ENCODE data around the gene CUEDC1. TPM values are rescaled to one million over a fixed set of nuclear protein-coding genes. Genes with fewer than 3 reads are reported as not detected.
"Not testable (repeated sequence)": the region's sequence is repeated elsewhere in the genome, so short reads cannot be mapped to it uniquely, and the experiment has no call there.

The CUEDC1 gene
- total RNA-seq, 2 experiments from 2014 or later, result 0.47 TPM; not detected in 1

GRCh38 chr17:57858838-57859237 lies 96.4 kb downstream of the CUEDC1 start:
- DNase-seq, result no peak
- no peak overlapping the region for H3K27ac Mint-ChIP-seq

DNA sequence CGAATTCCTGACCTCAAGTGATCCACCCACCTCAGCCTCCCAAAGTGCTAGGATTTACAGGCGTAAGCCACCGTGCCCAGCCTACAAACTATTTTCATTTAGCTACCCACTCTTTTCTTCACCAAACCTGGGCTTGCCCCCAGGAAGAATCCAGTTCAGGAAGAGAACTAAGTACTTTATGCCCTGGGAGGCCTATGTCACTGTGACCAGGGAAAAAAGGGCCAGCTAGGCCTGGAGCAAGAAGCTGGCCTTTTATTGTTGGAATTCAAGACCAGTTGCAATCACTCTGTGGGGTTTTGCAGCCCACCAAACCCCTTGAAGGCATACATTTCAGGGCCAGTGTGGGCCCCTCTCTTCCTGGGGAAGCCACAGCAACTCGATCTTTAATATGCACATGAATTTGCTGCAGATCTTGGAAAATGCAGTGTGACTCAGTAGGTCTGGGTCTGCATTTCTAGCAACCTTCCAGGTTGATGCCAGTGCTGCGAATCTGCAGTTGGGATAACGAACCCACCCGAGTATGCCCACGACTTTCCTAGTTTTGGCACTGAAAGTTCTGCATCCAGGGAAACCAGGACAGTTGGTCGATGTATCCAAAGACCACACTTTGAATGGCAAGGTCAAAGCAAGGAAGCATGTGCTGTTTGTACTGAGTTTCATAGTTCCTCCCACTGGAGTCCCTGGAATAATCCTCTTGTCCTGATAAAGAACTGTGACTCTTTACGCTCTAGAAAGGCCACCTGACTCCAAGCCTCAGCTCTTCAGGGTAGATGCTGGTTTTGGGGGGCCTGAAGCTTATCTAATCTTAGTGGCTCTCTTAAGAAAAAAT lies 98.2 kb downstream of the CUEDC1 start:
- H3K9me3 Mint-ChIP-seq, result no peaks in the 10 kb centered on the region
- ChIA-PET POLR2A (interaction anchor here (0.6 kb wide), 1 partner anchor 90 kb away, joined by 4 read pairs; no protein-coding TSS in a partner anchor), CTCF (interaction anchor here (1.3 to 2.4 kb wide), 5 partner anchors 12 to 200 kb away, joined by 3 to 7 read pairs (median 3); partner anchors contain the start of gene SRSF1)
- H3K4me1 Mint-ChIP-seq, result peaks cover 12% of the 10 kb centered on the region
- H3K27ac Mint-ChIP-seq, result no peak overlapping the region
- no peak for DNase-seq
- no peaks in the 10 kb centered on the region for H3K36me3 Mint-ChIP-seq (ENCODE audit: low read depth)
- no peak overlapping the region for H3K4me3 Mint-ChIP-seq
- peaks cover 21% of the 10 kb centered on the region for H3K27me3 Mint-ChIP-seq

More at GRCh38 chr17:57858838-57859237, 96.4 kb downstream of the CUEDC1 start:
- Mint-ChIP-seq H3K36me3 (ENCODE audit: low read depth) (no peaks in the 10 kb centered on the region), H3K4me3 (no peak overlapping the region), H3K27me3 (peaks cover 34% of the 10 kb centered on the region), H3K4me1 (peaks cover 14% of the 10 kb centered on the region), H3K9me3 (no peaks in the 10 kb centered on the region)
- POLR2A ChIA-PET, result no interaction called here
- CTCF ChIA-PET, result interaction anchor here (0.6 to 2.4 kb wide), 6 partner anchors 23 to 254 kb away, joined by 3 to 7 read pairs (median 4); partner anchors contain the start of gene SRSF1

- peaks cover 15% of the 10 kb centered on the region for H3K4me1 Mint-ChIP-seq
- ChIA-PET CTCF (interaction anchor here (1.1 to 1.2 kb wide), 2 partner anchors 133 to 259 kb away, joined by 3 to 4 read pairs; partner anchors contain the start of gene VEZF1), POLR2A (interaction anchor here (0.5 kb wide), 1 partner anchor 23 kb away, joined by 3 read pairs; no protein-coding TSS in a partner anchor)
- no peaks in the 10 kb centered on the region for H3K9me3 Mint-ChIP-seq
- no peak overlapping the region for H3K27ac Mint-ChIP-seq
- H3K4me3 Mint-ChIP-seq, result no peak overlapping the region
- no peaks in the 10 kb centered on the region for H3K36me3 Mint-ChIP-seq (ENCODE audit: low read depth)
- no peak for DNase-seq
- H3K27me3 Mint-ChIP-seq, result peaks cover 16% of the 10 kb centered on the region
These were observed 99.7 kb downstream of the CUEDC1 start for GRCh38 chr17:57855391-57856035.

DNA sequence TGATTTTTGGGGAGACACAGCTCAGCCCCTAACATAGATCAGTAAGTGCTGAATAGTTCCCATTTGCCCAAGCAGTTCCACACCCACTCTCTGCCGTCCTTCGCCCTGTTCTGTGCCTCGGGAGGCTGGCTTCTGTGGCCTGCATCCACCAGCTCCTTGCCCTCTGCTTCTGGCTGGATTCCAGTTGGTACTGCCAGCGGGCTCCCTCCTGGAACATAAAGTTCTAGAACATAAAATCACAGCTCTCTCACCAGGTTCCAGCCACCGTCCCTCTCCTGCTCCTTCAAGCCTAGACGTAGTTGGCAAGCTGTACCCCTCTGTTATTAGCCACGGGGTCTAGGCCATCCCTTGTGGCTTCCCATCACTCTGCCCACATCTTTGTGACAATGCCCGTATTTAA lies 101.5 kb downstream of the CUEDC1 start:
- CTCF ChIA-PET, result interaction anchor here (1.2 to 1.7 kb wide), 2 partner anchors 11 to 145 kb away, joined by 4 to 5 read pairs; no protein-coding TSS in a partner anchor
- H3K4me1 Mint-ChIP-seq, result peaks cover 28% of the 10 kb centered on the region
- H3K27ac Mint-ChIP-seq, result no peak overlapping the region
- no peak overlapping the region for H3K4me3 Mint-ChIP-seq
- H3K27me3 Mint-ChIP-seq, result peaks cover 5% of the 10 kb centered on the region
- no peaks in the 10 kb centered on the region for H3K9me3 Mint-ChIP-seq
- DNase-seq, result no peak
- H3K36me3 Mint-ChIP-seq (ENCODE audit: low read depth), result peaks cover 8% of the 10 kb centered on the region
- POLR2A ChIA-PET, result no interaction called here

DNA sequence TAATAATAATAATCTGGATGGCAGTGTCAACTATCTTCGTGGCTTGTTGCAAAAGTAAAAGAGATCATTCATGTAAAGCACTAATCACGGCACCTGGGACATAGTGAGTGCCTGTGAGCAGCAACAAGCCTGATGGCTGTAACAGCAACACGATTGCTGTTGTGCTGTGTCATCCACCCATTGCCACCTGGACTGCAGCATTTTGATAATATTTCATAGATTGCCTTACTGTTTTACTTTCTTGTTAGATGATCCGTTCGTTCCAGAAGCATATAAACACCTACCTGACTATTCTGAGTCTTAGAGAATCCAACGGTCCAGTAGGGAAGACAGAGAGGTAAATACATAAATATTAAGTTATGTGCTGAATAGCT lies 102.3 kb downstream of the CUEDC1 start:
- Mint-ChIP-seq H3K4me3 (no peak overlapping the region), H3K27me3 (no peaks in the 10 kb centered on the region), H3K9me3 (no peaks in the 10 kb centered on the region), H3K27ac (no peak overlapping the region), H3K36me3 (ENCODE audit: low read depth) (peaks cover 8% of the 10 kb centered on the region), H3K4me1 (peaks cover 35% of the 10 kb centered on the region)
- ChIA-PET POLR2A (no interaction called here), CTCF (interaction anchor here (1.2 kb wide), 1 partner anchor 146 kb away, joined by 4 read pairs; no protein-coding TSS in a partner anchor)
- no peak for DNase-seq

DNA sequence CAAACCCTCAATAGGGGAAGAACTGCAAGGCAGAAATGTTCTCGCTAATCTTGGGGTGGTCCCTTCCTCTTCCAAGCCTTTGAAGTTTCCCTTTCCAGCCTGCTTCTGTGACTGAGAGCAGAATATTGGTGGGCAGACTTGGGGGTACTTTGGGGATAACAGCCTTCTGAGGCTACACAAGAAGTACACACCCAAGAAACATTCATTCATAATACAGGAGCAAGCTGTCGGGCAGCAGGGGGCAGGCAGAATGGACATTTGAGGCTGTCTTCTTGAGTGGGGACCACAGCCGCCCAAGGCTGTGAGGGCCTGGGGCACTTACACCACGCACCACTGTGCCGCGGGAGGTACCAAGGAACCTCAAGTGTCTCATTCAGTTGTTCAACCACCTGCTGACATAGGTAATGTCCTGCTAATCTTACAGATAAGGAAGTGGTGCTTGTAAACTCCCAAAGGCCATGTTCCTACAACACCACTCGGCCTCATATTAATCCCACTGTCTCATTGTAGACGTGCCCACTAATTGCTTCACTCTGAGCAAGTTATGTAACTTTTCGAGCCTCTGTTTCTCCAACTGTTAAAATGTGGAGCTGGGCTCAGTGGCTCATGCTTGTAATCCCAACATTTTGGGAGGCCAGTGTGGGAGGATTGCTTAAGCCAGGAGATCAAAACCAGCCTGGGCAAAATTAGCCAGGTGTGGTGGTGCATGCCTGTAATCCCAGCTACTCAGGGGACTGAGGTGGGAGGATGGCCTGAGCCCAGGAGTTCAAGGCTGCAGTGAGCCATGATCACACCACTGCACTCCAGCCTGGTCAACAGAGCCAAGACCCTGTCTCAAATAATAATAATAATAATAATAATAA lies 102.9 kb downstream of the CUEDC1 start:
- Mint-ChIP-seq H3K9me3 (no peaks in the 10 kb centered on the region), H3K27ac (peak overlapping the region; percentile 71), H3K27me3 (no peaks in the 10 kb centered on the region), H3K4me3 (peak overlapping the region; percentile 63), H3K36me3 (ENCODE audit: low read depth) (peaks cover 8% of the 10 kb centered on the region), H3K4me1 (peaks cover 36% of the 10 kb centered on the region)
- CTCF ChIA-PET, result interaction anchor here (0.9 to 1.2 kb wide), 2 partner anchors 18 to 147 kb away, joined by 3 to 4 read pairs; no protein-coding TSS in a partner anchor
- no peak for DNase-seq
- POLR2A ChIA-PET, result no interaction called here

DNA sequence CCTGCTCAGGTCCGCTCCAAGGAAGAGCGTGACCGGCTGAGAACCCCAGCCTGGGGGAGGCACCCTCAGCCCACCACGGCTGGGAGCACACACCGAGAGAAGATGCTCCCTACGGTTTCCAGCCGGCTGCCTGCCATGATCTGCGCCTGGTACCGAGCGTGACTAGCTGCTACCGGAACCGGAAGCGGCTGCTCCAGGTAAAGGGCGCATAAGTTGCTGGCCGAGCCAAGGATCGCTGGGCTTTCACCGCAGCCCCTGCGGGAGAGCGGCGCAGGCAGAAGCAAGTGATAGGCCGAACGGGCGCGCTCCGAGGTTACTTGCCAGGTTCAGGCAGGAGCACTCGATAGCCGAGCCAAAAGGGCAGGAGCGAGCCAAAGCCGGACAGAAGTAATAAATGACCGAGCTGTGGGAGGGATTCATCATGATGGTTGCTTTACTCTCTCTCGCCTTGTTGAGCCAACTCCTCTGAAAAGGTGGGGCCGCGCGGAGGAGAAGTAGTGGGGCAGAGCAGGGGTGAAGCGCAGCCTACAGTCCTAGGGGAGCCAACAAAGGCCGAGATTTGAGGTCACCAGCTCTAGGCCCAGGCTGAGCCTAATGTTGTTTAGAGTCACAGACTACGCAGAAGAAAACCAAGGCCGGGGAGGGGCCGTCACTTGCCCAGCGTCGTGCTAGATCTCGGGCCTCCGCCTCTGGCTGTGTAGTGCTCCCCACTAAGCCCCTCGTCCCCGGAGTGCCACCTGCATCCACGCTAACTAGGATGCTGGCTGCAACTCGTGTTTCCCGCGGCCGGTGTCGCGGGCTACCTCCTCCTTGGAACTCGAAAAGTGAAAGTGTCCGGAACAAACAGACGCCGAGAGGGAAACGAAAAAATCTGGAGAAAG lies 105.1 kb downstream of the CUEDC1 start, which contains the start of gene MRPS23:
Gene MRPS23, minus strand, starts transcription at position 171 of the 881 bp plus-strand sequence. Its CDS starts 34 bp downstream, at position 137.
- peaks cover 16% of the 10 kb centered on the region for H3K36me3 Mint-ChIP-seq (ENCODE audit: low read depth)
- POLR2A ChIA-PET, result interaction anchor here (1.2 kb wide), 1 partner anchor 157 kb away, joined by 3 read pairs; the partner anchor contains the start of gene SRSF1
- H3K4me1 Mint-ChIP-seq, result peaks cover 41% of the 10 kb centered on the region

GRCh38 chr17:57849163-57849873 lies 105.9 kb downstream of the CUEDC1 start:
- DNase-seq, result peak; percentile 10
- Mint-ChIP-seq H3K27ac (peak overlapping the region; percentile 97), H3K36me3 (ENCODE audit: low read depth) (peaks cover 19% of the 10 kb centered on the region), H3K9me3 (no peaks in the 10 kb centered on the region), H3K4me3 (peak overlapping the region; percentile 88), H3K4me1 (peaks cover 41% of the 10 kb centered on the region), H3K27me3 (no peaks in the 10 kb centered on the region)
- ChIA-PET POLR2A (interaction anchor here (1.2 kb wide), 1 partner anchor 158 kb away, joined by 3 read pairs; the partner anchor contains the start of gene SRSF1), CTCF (interaction anchor here (0.5 to 3.0 kb wide), 11 partner anchors 10 to 157 kb away, joined by 3 to 15 read pairs (median 3); partner anchors contain the start of gene SRSF1)

More for the DNA sequence above, 105.1 kb downstream of the CUEDC1 start, which contains the start of gene MRPS23:
- CTCF ChIA-PET, result interaction anchor here (0.6 to 3.0 kb wide), 11 partner anchors 10 to 723 kb away, joined by 3 to 15 read pairs (median 3); partner anchors contain the start of gene SRSF1
- peak; percentile 98 for DNase-seq
- Mint-ChIP-seq H3K9me3 (no peaks in the 10 kb centered on the region), H3K27me3 (no peaks in the 10 kb centered on the region), H3K27ac (peak within 1 kb of the TSS; percentile 97), H3K4me3 (peak within 1 kb of the TSS; percentile 88)

- DNase-seq, H3K27ac Mint-ChIP-seq, H3K4me3 Mint-ChIP-seq, POLR2A ChIA-PET, H3K9me3 Mint-ChIP-seq, H3K27me3 Mint-ChIP-seq: not testable (repeated sequence)
- Mint-ChIP-seq H3K36me3 (ENCODE audit: low read depth) (peaks cover 22% of the 10 kb centered on the region), H3K4me1 (peaks cover 35% of the 10 kb centered on the region)
- CTCF ChIA-PET, result interaction anchor here (2.1 kb wide), 1 partner anchor 12 kb away, joined by 7 read pairs; no protein-coding TSS in a partner anchor
These were observed 108.9 kb downstream of the CUEDC1 start for GRCh38 chr17:57846056-57846945.

DNA sequence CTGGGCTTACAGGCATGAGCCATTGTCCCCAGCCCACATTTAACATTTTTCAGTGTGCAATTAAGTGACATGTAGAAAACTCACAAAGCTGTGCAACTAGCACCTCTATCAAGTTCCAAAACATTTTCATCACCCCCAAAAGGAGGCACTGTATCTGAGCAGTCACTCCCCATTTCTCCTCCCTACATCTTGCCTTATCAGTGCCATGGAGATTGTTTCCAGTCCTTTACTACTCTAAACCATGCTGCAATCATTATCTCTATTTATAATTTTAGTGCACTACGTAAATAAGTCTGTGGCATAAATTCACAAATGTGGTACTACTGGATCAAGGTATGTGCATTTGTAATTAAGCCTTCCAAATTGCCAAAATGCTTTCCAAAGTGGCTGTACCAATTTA lies 112.9 kb downstream of the CUEDC1 start:
- peaks cover 32% of the 10 kb centered on the region for H3K36me3 Mint-ChIP-seq (ENCODE audit: low read depth)
- peaks cover 5% of the 10 kb centered on the region for H3K4me1 Mint-ChIP-seq
- H3K27me3 Mint-ChIP-seq, result no peaks in the 10 kb centered on the region
- POLR2A ChIA-PET, result no interaction called here
- CTCF ChIA-PET, result no interaction called here
- H3K27ac Mint-ChIP-seq, result no peak overlapping the region
- no peaks in the 10 kb centered on the region for H3K9me3 Mint-ChIP-seq
- DNase-seq, result no peak
- no peak overlapping the region for H3K4me3 Mint-ChIP-seq
